GM18907 (cell line): ENCODE data around the gene CCDC186.

Source experiments
- ATAC-seq: cut with Tn5 transposase; IDR thresholded peaks from one replicate; pipeline ENCODE4 v1.9.1; 2021; ENCODE audit warnings: mild to moderate bottlenecking, moderate library complexity; ENCODE audit not compliant: unreplicated experiment

The CCDC186 gene

DNA sequence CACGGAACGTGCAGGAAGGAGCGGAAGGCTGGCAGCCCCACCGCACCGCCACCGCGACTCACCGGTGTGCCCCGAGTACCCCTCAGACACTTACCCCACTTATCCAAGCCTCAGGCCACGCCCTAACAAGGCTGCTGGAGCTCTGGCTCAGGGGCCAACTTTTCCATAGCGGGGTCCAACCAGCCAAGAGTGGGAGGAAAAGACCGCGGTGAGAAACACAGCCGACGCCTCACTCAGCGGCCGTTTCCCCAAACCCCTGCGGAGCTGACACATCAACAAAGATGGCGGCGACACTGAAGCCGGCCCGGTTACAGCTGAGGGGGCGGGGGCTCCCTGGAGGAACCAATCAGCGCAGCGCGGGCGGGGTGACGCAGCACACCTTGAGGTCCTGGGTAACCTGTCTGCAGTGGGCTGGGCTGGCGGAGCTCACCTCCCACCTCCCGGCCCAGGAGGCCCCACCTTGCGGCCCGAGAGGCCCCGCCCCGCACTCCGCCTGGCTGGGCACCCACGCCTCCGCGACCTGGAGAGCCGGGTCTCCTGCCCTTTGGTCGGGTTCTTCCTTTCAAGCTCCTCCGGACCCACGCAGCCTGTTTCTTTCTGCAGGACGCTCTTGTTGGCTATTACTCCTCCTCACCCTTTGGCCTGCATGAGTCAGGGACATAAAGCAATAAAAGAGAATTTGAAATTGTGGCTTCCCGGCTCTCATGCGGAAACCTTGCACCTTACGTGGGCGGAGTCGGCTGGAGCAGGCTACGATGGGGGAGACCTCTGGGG, at the start of gene CCDC186:
CCDC186 (minus strand) TSS at position 283 of the 774 bp plus-strand sequence. CDS start 10,935 bp downstream, outside the sequence.
- peak; percentile 98 for ATAC-seq

DNA sequence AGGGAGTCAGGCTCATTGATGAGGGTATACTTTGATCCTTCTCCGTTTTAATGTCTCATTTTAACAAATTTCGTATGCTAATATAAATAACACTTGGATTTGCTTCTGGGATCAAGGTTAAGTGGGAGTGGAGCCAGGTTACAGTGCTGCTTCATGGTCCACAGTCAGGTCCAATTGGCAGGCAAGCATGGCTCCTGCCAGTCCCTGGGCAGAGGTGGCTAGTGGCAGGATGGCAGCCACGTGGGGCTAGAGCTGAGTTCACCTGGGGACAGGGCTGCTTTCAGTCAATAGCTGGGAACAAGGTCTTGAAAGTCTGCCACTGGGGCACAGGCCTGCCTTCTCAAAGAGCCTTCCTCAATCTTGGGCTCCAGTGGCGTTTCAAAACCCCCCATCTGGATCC, 49.1 kb upstream of the CCDC186 start:
- no peak for ATAC-seq

DNA sequence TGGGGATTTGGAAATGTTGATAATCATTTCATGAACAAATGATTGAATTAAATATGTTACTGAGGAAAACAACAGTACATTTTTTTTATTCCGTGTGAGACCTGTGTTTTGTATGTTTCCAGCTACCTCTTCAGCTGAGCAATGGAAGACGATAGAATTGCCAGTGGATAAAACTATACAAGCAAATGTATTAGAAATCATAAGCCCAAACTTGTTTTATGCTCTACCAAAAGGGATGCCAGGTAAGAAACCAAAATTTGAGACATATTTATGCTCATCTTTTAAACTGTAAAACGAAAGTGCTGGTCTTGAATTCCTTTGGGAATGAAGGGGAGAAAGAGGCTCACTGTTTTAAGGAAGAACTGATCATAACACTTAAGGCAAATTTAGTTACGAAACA, 47.2 kb upstream of the CCDC186 start:
- ATAC-seq = no peak

DNA sequence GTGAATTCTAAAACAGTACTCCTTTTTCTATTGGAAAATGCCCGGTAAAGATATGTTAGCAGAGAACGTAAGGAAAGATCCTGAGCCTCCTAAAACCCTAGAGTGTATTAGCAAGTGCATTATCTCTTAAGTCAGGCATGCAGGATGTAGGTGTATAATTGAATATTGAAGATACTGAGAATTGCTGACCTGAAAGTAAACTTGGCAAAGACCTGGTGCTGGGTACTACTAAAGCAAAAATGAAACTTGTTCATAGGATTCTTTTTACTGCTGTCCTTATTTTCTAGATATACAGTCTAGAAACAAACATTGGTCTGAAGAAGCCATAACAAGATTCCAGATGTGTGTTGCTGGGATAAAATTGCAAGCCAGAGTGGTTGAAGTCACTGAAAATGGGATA, 46.3 kb upstream of the CCDC186 start:
- no peak for ATAC-seq

DNA sequence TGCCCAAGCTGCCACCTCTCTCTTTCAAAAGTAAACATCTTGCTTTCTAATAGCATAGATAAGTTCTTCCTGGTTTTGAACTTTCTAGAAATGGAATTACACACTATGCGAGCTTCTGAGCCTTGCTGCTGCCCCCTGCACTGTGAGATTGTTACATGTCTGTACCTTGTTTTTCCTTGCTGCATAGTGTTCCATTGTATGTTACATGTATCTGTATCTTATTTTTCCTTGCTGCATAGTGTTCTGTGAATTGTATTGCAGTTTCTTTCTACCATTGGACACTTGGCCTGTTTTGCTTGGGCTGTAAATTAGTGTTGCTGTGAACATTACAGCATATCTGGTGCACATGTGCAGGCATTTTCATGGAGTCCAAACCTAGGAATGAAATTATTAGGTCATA, 41.0 kb upstream of the CCDC186 start:
- ATAC-seq = no peak

DNA sequence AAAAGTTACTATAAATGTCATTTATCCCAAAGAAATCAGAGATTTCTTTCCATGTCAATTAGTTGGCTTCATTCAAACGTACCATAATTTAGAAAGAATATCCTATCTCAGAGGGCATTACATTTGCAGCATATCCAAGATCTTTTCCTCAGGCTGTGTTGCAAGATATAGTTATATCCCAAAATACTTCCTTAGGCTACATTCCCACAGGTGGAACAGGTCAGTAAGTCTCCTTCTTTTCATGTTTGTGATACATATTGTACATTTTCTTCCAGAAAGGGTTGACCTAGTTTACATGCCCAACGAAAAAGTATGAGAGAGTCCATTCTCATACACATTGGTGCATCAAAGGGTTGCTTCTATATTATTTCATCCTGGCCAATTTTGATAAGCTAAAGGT, 38.1 kb upstream of the CCDC186 start:
- no peak for ATAC-seq

DNA sequence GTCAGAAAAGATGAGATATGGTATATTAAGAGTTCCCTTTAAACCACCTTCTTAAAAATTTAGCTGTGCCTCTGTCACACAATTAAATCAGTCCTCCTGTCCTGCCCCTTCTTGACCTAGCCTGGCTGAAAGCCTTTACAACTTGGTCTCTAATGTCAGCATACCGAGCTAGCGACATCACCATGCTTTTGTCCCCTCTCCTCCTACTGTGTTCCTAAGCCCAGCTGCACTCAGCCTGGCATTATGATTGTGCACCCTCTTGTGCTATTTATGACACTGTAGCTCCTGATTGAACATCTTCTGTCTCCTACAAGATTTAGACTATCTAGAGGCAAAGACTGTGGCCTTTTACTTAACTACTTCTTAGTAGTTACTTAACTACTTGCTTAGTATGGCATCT, 34.3 kb upstream of the CCDC186 start:
- no peak for ATAC-seq

DNA sequence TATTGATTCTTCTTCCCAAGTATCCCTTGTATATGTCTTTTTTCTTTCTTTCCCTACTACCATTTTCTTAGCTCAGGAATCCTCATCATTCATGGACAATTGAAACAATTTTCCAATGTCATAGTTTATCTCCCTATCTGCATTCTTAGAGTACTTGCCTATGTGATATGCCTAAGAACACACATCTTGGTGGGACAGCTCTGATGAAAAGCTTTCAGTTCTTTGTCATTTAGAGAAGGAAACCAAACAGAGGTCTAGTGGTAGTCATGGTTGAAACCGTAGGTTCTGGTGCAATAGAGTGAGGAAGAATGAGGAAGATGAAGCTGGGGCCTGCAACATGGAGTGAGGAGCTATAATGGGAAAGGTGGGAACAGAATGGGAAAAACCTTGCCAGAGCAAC, 33.3 kb upstream of the CCDC186 start:
- no peak for ATAC-seq

DNA sequence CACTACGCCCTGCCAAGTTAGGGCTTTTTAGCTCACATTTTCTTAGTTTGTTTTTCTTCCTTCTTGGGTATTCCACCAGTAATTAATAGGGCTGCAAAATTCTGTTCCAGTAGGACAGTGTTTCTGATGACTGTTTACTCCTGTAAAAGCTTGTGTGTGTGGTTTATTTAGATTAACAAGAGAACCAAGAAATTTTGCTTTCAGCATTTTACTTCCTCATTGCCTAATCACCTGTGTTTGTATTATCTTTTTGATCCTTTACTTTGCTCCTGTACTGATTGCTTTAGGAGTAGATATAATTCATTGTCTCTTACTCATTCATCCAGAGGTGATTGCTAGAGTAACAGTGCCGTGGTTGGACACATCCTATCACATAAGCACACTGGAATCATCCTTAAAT, 32.9 kb upstream of the CCDC186 start:
- no peak for ATAC-seq

DNA sequence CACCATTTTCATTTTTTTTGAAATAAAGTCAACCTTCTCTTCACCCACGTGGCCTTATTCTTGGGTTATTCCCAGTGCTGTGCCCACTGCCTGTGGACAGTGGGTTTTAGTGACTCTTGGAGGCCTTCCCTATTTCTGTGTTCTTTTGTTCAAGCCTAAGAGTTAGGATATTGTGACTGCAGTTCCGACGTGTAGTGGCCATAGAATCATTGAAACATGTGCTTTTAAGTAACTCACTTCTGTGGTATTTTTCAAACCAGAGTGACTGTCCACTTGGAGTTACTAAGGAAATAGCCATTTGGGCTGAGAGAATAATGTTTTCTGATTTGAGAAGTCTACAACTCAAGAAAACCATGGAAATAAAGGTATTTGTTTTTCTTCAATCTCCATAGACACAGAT, 28.8 kb upstream of the CCDC186 start:
- ATAC-seq = no peak

DNA sequence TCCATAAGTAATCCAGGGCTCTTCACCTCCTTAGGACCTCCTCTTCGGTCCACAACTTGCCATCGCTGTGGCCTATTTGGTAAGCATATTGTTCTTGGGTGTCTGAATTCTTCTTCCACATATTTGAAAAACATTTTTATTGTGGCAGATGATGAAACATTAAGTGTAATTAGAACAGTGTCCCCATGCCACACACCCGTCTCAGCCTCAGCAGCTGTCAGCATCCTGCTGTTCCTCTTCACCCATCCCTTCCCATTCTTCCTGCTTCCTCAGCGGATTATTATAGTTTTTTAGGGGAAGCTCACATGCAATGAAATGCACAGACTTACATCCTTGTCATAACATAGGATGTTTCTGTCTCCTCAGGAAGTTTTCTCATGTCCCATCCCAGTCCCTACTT, 25.2 kb upstream of the CCDC186 start:
- no peak for ATAC-seq

DNA sequence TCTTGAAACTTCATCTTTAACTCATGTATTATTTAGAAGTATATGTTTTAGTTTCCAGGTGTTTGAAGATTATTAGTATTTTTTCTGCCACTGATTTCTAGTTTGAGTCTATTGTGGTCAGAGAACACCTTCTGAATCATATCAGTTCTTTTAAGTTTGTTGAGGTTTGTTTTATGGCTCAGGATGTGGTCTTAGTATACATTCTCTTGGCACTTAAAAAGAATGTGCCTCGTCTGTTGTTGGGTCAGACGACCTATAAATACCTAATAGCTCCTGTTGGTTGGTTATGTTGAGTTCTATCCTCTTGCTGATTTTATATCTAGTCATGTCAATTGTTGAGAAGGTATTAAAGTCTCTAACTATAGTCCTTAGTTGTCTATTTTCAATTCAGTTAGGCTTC, 21.1 kb upstream of the CCDC186 start:
- peak; percentile 96 for ATAC-seq

DNA sequence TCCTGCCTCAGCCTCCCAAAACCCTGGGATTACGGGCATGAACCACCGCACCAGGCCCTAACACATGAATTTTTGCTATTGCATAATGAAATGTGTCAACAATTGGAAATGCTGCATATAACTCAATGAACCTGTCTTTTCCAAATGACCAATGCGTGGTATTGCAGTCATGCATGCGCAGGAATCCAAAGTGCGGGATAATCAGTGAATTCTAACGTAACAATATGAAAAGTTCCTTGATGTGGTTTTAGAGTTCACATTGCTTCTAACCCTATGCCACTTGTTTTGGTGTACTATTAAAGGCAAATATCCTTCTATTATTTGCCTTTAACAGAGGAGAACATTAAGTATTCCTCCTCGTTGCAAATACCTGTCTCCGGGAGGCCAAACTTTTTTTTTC, 15.7 kb upstream of the CCDC186 start:
- ATAC-seq = no peak

DNA sequence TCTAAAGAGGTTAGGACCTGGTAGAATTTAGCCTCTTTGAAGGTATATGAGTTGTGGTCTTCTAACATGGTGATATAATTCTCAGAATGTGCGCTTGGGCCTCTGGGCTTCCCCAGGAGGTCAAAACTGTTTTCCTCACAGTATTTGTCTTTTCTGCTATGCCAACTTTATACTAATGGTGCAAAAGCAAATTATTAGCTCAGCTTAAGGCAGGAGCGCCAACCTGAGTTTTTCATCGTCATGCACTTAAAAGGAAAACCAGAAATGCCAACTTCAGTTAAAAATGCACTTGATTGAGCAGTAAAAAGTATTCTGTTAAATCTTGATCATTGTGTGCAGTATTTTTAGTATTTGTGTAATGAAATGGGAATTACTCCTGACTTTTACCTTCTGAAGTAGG, 14.9 kb upstream of the CCDC186 start:
- no peak for ATAC-seq

DNA sequence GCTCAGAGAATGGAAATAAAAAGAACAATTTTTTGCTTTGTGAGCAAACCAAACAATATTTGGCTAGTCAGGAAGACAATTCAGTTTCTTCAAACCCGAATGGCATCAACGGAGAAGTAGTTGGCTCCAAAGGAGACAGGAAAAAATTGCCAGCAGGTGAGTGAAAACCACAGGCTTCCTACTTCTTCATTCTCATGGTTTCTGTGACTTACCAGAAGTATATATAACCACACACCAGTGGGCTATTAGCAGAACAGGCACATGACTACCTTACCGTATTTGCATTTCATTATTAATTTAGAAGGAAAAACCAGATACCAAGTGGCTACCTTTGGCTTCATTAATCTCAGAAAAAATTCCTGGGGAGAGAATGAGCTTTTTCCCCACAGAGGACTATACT, 14.0 kb upstream of the CCDC186 start:
- peak; percentile 62 for ATAC-seq

DNA sequence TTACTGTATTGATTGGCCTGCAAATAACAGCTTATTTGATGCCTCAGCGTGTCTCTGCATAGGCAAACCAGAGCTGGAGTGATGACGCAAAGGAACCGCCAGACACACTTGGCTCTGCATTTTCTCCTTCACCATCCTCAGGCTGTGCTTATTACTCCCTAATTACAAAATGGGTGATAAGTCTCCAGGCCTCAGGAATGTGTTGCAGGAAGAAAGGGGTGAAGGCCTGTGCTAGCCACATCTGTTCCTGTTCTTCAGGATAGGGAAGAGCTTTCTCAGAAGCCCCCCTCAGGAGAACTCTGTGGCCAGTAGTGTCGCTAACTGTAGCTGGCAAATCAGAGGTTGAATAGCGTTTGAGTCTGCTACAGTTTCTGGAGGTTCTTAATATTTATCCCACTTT, 10.3 kb upstream of the CCDC186 start:
- ATAC-seq = no peak

DNA sequence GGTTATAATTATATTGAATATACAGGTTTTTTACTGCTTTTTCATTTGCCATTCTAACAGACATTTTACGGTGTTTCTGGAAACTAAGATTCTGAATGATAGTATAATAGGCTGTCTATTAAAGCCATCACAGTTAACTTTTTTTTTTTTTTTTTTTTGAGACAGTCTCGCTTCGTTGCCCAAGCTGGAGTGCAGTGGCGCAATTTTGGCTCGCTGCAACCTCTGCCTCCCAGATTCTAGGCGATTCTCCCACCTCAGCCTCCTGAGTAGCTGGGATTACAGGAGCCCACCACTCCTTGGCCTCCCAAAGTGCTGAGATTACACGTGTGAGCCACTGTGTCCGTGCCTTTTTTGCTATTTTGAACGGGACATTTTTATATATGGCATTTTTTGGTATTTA, 9.6 kb upstream of the CCDC186 start:
- ATAC-seq = no peak

DNA sequence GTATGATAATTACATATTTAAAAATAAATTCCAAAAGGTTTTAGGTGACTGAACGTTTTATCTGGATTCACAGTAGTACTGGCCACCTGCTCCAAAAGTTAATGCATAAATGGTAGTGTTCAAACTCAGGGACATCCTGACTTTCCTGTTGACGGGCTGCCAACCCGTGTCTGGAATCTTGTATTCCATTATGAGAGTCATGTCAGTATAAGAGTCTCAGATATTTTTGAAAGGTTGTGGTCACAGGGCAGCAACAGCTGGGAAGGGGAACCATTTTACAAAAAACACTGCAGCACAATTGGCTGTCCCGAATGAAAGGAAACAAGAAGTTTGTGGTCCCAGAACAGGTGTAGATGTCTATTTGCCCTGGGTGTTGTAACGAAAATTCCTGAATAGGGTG, 8.0 kb upstream of the CCDC186 start:
- ATAC-seq = no peak

DNA sequence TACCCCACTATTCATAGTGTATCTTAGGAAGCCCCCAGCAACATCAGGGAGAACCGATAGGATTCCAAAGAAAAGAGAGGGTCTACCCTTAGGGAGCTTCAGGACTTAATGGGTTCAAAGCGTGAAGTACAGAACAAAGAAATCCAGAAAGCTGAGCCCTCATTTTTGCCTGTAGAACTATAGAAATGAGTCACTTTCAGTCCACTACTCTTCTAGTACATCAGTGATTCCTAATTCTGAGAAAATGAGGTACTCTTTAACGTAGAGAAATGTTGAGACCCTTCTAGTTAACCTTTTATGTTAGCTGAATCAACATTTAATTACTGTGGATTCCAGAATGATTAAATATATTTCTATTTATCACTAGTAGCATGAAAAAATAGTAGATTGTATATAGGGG, 6.9 kb upstream of the CCDC186 start:
- no peak for ATAC-seq

DNA sequence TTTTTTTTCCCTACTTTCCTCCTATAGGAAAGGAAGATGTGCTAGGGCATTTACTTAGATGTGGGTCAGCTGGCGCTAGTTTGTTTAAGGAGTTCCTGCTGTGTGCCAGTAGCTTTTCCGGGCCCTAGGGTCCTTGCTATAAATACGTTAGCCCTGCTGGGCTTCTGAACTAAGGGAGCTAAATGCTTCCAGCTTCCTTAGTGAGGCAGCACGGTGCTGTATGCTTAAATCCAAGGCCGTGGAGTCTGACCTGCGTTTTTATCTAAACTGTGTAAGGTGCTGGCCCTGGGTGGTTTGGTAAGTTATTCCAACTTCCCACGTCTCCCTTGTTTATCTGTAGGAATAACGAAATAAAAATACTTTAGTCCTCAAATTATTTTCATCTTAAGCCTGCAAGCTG, 5.7 kb upstream of the CCDC186 start:
- no peak for ATAC-seq

DNA sequence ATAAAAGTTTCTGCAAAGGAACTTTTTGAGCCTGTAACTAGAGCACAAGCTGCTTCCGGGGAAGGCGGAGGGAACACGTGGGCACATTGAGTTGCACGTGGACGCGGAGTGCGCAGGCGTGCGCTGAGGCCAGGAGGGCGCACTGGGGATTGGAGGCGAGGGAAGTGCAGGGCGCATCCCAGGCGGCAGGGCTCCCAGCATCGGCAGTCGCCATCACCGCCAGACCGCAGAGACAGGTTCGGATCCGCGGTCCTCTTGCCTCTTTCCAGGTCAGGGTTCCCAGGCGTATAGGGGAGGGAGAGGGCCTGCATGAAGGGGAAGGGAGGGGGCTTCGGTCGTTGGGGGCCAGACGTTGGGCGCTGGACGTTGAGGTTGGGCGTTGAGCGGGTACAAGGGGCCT, 5.1 kb upstream of the CCDC186 start, which contains the start of gene TDRD1:
TDRD1 (plus strand) TSS at position 206 of the 400 bp plus-strand sequence. CDS start 8,479 bp downstream, outside the sequence.
- no peak for ATAC-seq

DNA sequence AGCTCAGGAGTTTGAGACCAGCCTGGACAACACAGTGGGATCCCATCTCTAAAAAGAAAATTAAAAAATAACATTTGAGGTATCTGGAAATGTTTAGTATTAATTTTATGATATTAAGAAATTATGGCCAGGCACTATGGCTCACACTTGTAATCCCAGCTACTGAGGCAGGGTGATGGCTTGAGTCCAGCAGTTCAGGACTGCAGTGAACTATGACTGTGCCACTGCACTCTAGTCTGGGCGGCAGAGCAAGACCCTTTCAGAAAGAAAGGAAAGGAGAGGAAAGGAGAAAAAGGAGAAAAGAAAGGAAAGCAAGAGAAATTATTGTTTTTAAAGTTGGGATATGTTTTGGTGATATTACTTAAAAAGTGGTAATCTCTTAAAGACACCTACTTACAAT, 2.5 kb upstream of the CCDC186 start:
- no peak for ATAC-seq

DNA sequence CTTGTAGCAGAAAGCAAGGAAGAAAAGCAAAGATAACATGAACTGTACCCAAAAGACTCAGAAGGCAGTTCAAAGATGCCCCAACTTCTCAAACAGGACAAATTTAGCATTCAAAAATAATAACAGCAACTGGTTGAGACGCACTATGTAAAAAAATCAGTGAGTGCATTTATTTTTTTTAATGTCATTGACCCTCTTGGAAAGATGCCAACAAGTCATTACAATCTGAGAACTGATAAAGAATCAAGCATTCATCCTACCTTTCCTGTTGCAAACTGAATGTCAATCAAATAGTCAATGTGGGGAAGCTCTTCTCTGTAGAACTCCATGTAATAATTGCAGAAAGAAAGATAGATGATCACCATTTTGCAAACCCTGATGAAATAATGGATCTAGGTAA, 1.7 kb upstream of the CCDC186 start:
- ATAC-seq = no peak
